Fibroblast of lung (primary cell): ENCODE measurements around the gene GRIK4. TPM values are rescaled to one million over a fixed set of nuclear protein-coding genes. Genes with fewer than 3 reads are reported as not detected.

ENCODE experiments used
- DNase-seq, 2 donors: peaks; one replicate each; pipeline versions ENCODE4 v3.0.0 to v3.0.0-alpha.2; 2010; ENCODE audit warnings: low read depth in 2 of 2
- H2AFZ ChIP-seq: 2 replicates; pipeline ENCODE4 v1.5.1; 2012; ENCODE audit warnings: low read length, control low read depth, inconsistent platforms
- H3K27ac ChIP-seq: 2 replicates; pipeline ENCODE4 v1.5.1; 2011; ENCODE audit warnings: low read length, control low read depth; ENCODE audit not compliant: insufficient read depth
- H3K27me3 ChIP-seq: 2 replicates; pipeline ENCODE4 v1.5.1; 2011; ENCODE audit warnings: mild to moderate bottlenecking, low read length; ENCODE audit not compliant: control insufficient read depth, insufficient read depth
- H3K36me3 ChIP-seq: 2 replicates; pipeline ENCODE4 v1.5.1; 2011; ENCODE audit warnings: low read length; ENCODE audit not compliant: control insufficient read depth, insufficient read depth
- H3K4me1 ChIP-seq: 2 replicates; pipeline ENCODE4 v1.5.1; 2011; ENCODE audit warnings: low read length; ENCODE audit not compliant: control insufficient read depth, insufficient read depth; ENCODE audit errors: extremely low read depth
- H3K4me2 ChIP-seq: 2 replicates; pipeline ENCODE4 v1.5.1; 2011; ENCODE audit warnings: low read length, control low read depth; ENCODE audit not compliant: insufficient read depth; ENCODE audit errors: extremely low read depth
- H3K4me3 ChIP-seq, 4 experiments: fragments of 200-600 bp in 1 of 4; sonication (generic) in 1 of 4; replicated peaks in 1 of 4; 2 replicates each; pipeline ENCODE4 v1.5.1; 2011 to 2016; ENCODE audit warnings: low read length in 4 of 4, low read depth in 3 of 4, mild to moderate bottlenecking in 3 of 4, control low read depth in 2 of 4, inconsistent platforms in 1 of 4, mixed read lengths in 1 of 4; ENCODE audit not compliant: insufficient read depth in 1 of 4; ENCODE audit errors: control extremely low read depth in 1 of 4
- H3K79me2 ChIP-seq: 2 replicates; pipeline ENCODE4 v1.5.1; 2012; ENCODE audit warnings: mild to moderate bottlenecking, low read length, inconsistent platforms; ENCODE audit not compliant: control insufficient read depth, insufficient read depth
- H3K9ac ChIP-seq: 2 replicates; pipeline ENCODE4 v1.5.1; 2011; ENCODE audit warnings: mild to moderate bottlenecking, low read length, control low read depth; ENCODE audit not compliant: insufficient read depth
- H3K9me3 ChIP-seq: 2 replicates; pipeline ENCODE4 v1.5.1; 2012; ENCODE audit warnings: low read depth, low read length; ENCODE audit not compliant: control insufficient read depth, insufficient read depth
- H4K20me1 ChIP-seq: 2 replicates; pipeline ENCODE4 v1.5.1; 2011; ENCODE audit warnings: low read length; ENCODE audit not compliant: control insufficient read depth, insufficient read depth; ENCODE audit errors: extremely low read depth
- EZH2 ChIP-seq: IDR thresholded peaks from 2 replicates; pipeline ENCODE4 v1.5.1; 2012; ENCODE audit warnings: low read length, control low read depth, mild to moderate bottlenecking; ENCODE audit errors: missing control alignments
- polyA plus RNA-seq, 2 donors: library from polyadenylated mRNA; depleted of rRNA in 1 of 2; stranded (reverse) in 1 of 2; unstranded in 1 of 2; fragments of >200 nt; gene quantifications; 2 replicates each; pipeline ENCODE4 v1.2.1, GENCODE V29; 2011 to 2012; ENCODE audit warnings: missing spikeins in 1 of 2
- total RNA-seq: library from RNA; depleted of rRNA; stranded (reverse); fragments of >200 nt; gene quantifications from 2 replicates; pipeline ENCODE4 v1.2.1, GENCODE V29; 2014
- TF ChIP-seq, protein P1 (sequence below), 2 donors: IDR thresholded peaks in 1 of 2; conservative IDR thresholded peaks in 1 of 2; 1 replicate in 1 of 2; 2 replicates in 1 of 2; pipeline ENCODE4 v1.5.1; 2011 to 2012; ENCODE audit warnings: low read length in 2 of 2, control low read depth in 1 of 2, inconsistent platforms in 1 of 2, low read depth in 1 of 2, mild to moderate bottlenecking in 1 of 2

Gene GRIK4
- total and polyA plus RNA-seq, 2 donors (not counting 1 experiment from before 2014, with no cell fraction given), result 0.17 to 1.5 TPM

DNA sequence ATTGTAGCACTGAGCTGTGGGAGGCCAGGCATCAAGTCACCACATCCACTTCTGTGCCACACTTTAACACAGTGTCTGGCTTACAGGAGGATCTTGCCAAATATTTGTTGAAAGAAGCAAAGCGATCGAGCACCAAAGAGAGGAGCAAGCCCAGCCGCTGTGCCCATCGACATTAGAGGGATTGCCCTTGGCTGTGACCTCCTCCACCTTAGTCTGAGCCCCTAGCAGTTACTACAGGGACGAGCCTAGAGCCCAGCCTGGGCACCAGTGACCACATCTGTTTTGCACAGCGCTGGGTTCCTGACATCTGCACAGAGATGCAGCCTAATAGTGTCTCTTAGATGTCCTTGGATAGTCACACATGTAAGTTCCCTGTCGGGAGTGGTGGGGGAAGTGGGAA, 17.7 kb downstream of the GRIK4 start:
- no peaks in the 10 kb centered on the region for H3K27me3 ChIP-seq
- H3K9ac ChIP-seq, result no peak overlapping the region
- H3K36me3 ChIP-seq, result no peaks in the 10 kb centered on the region
- no peaks in the 10 kb centered on the region for H3K9me3 ChIP-seq
- H4K20me1 ChIP-seq, result no peaks in the 10 kb centered on the region
- TF ChIP-seq, protein P1, sequence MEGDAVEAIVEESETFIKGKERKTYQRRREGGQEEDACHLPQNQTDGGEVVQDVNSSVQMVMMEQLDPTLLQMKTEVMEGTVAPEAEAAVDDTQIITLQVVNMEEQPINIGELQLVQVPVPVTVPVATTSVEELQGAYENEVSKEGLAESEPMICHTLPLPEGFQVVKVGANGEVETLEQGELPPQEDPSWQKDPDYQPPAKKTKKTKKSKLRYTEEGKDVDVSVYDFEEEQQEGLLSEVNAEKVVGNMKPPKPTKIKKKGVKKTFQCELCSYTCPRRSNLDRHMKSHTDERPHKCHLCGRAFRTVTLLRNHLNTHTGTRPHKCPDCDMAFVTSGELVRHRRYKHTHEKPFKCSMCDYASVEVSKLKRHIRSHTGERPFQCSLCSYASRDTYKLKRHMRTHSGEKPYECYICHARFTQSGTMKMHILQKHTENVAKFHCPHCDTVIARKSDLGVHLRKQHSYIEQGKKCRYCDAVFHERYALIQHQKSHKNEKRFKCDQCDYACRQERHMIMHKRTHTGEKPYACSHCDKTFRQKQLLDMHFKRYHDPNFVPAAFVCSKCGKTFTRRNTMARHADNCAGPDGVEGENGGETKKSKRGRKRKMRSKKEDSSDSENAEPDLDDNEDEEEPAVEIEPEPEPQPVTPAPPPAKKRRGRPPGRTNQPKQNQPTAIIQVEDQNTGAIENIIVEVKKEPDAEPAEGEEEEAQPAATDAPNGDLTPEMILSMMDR (conservative IDR thresholded peaks at IDR 0.05 in 1 of 2, IDR thresholded peaks at IDR 0.05 in 1 of 2; ENCODE audit: low read depth in 1 of 2, low read length in 2 of 2), result no peak
- TF ChIP-seq EZH2, result no peak
- H3K79me2 ChIP-seq, result no peaks in the 10 kb centered on the region
- DNase-seq, result no peak
- H3K4me3 ChIP-seq, result no peak overlapping the region
- peaks cover 3% of the 10 kb centered on the region for H3K4me1 ChIP-seq
- no peak overlapping the region for H3K27ac ChIP-seq
- no peak overlapping the region for H2AFZ ChIP-seq
- H3K4me2 ChIP-seq, result no peak overlapping the region

DNA sequence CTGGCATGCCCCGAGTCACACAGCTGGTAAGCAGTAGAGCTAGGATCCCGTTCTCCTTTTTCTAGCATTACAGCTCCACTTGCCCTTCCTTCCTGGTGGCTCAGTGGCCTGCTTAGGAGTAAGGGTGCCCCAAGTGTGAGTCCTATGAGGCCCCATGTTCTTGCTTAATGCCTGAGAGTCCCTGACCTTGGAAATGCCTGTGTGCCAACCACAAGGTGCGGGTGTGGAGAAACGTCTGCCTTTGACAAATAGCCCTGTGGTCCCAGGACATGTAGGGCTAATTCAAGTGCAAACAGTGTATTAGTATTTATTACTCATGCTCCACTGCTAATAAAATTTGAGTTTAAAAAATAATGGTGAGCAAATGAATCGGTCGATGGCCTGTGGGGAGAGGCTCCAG, 18.4 kb downstream of the GRIK4 start:
- Histone ChIP-seq H3K9me3 (no peaks in the 10 kb centered on the region), H3K79me2 (no peaks in the 10 kb centered on the region), H3K36me3 (no peaks in the 10 kb centered on the region), H4K20me1 (no peaks in the 10 kb centered on the region), H3K4me1 (peaks cover 3% of the 10 kb centered on the region), H3K27me3 (no peaks in the 10 kb centered on the region), H2AFZ (no peak overlapping the region), H3K9ac (no peak overlapping the region), H3K4me2 (no peak overlapping the region), H3K27ac (no peak overlapping the region), H3K4me3 (no peak overlapping the region)
- TF ChIP-seq, protein P1 (conservative IDR thresholded peaks at IDR 0.05 in 1 of 2, IDR thresholded peaks at IDR 0.05 in 1 of 2; ENCODE audit: low read depth in 1 of 2, low read length in 2 of 2), result no peak
- TF ChIP-seq EZH2, result no peak
- no peak for DNase-seq

DNA sequence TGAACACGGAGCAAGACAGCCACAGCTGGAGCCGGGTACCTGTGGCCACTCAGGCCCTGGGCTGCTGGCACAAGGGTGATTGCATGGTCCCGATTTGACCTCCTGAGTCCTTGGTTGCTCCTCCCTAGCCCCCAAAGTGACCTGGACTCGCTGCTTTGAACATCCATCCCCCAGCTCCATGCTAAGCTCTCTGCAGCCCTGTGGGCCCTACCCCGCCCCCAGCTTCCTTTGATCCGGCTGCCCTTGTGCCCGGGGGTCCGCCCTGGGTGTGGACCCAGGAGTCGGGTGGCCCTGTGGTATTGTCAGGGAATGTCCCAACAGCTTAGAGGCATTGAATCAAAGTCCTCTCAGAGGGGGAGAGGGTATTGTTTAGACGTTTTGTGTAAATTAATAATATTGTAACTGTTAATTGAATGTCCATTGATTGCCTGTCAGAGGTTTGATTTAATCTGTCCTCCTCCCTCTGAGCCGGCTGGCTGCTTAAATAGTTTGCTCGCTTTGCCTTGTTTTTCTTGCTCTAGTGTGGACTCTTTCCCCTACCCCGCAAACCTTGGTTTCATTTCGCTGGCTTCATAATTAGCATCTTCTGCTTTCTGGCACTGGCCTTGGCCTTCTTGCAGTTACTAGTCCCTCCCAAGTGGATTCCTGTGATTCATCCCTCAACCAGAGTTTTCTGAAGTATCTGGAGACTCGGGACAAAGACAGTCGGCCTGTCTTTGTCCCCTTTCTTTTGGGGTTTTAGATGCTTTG, 20.7 kb downstream of the GRIK4 start:
- Histone ChIP-seq H3K27me3 (no peaks in the 10 kb centered on the region), H2AFZ (no peak overlapping the region), H3K79me2 (no peaks in the 10 kb centered on the region), H3K27ac (no peak overlapping the region), H3K36me3 (no peaks in the 10 kb centered on the region), H4K20me1 (no peaks in the 10 kb centered on the region), H3K9me3 (no peaks in the 10 kb centered on the region), H3K4me1 (no peaks in the 10 kb centered on the region), H3K4me2 (peak overlapping the region; percentile 69), H3K9ac (no peak overlapping the region), H3K4me3 (peak overlapping the region in 2 of 4 experiments; percentile 16 to 29)
- no peak for TF ChIP-seq EZH2
- TF ChIP-seq, protein P1 (conservative IDR thresholded peaks at IDR 0.05 in 1 of 2, IDR thresholded peaks at IDR 0.05 in 1 of 2; ENCODE audit: low read depth in 1 of 2, low read length in 2 of 2), result no peak
- peak; percentile 62 to 79 for DNase-seq
